ENCODE data around the gene POLD2. TPM values are rescaled to one million over a fixed set of nuclear protein-coding genes. Genes with fewer than 3 reads are reported as not detected.

Gene POLD2
- total RNA-seq, 1 donor from 2014 or later: 232 TPM

DNA sequence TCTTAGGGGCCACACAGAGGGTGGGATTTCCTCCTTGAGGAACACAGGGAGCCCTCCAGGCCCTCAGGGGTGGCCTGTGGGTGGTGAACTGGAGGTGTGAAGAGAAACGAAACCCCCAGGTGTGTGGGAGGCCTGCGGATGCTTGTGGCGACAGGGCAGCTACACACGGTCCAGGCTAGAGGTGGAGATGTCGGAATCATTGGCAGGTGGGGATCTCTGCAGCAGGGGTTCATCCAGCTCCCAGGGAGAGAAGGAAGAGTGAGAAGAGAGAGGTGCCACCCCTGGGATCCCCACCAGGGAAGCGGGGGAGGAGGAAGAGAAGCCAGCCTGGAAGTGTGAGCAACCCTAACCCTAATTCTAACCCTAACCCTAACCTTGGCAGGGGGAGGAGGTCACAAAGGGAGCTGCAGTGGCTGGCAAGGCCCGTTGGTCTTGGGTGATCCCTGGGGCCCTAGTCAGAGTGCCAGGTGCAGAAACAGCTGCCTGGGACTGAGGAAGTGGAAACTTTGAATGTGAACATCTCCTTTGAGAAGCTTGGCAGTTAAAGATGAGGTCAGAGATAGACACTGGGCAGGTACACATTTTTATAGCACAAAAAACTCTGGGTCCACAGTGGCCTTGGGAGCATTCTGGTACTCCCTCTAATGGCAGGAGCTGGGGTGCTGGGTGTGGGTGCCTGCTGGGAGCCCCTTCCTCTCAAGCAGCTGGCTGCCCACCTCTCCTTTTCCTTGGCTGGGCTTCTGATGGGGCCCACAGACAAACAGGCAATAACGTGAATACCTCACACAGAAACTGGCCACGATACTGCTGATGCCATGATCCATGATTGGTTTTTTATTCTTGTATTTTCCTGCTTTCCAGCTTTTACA lies 26.1 kb downstream of the POLD2 start:
- no peaks in the 10 kb centered on the region for H3K36me3 ChIP-seq
- no peak overlapping the region for H3K4me3 ChIP-seq
- DNase-seq (ENCODE audit: low spot score): no peak
- TF ChIP-seq EZH2 (IDR thresholded peaks at IDR 0.05) (no peak), EZH2phosphoT487 (IDR thresholded peaks at IDR 0.05) (no peak)
- TF ChIP-seq, protein P1, sequence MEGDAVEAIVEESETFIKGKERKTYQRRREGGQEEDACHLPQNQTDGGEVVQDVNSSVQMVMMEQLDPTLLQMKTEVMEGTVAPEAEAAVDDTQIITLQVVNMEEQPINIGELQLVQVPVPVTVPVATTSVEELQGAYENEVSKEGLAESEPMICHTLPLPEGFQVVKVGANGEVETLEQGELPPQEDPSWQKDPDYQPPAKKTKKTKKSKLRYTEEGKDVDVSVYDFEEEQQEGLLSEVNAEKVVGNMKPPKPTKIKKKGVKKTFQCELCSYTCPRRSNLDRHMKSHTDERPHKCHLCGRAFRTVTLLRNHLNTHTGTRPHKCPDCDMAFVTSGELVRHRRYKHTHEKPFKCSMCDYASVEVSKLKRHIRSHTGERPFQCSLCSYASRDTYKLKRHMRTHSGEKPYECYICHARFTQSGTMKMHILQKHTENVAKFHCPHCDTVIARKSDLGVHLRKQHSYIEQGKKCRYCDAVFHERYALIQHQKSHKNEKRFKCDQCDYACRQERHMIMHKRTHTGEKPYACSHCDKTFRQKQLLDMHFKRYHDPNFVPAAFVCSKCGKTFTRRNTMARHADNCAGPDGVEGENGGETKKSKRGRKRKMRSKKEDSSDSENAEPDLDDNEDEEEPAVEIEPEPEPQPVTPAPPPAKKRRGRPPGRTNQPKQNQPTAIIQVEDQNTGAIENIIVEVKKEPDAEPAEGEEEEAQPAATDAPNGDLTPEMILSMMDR (IDR thresholded peaks at IDR 0.05): no peak
- H3K27ac ChIP-seq: no peak overlapping the region
- no peaks in the 10 kb centered on the region for H3K36me3 Mint-ChIP-seq
- H2AFZ ChIP-seq (replicated peaks): no peak overlapping the region
- H3K9me3 ChIP-seq (ENCODE audit: low read depth): no peaks in the 10 kb centered on the region
- H3K4me1 Mint-ChIP-seq: peaks cover 14% of the 10 kb centered on the region
- H3K4me1 ChIP-seq: no peaks in the 10 kb centered on the region
- H3K27ac Mint-ChIP-seq: no peak overlapping the region
- no peak overlapping the region for H3K4me2 ChIP-seq
- H3F3A ChIP-seq (ENCODE audit: low read depth): no peaks in the 10 kb centered on the region
- no peaks in the 10 kb centered on the region for H3K79me2 ChIP-seq (ENCODE audit: low read depth)
- H4K20me1 ChIP-seq (ENCODE audit: low read depth): no peaks in the 10 kb centered on the region
- H3K27me3 Mint-ChIP-seq (ENCODE audit: insufficient read depth, low read depth): peaks cover 3% of the 10 kb centered on the region
- no peaks in the 10 kb centered on the region for H3K9me3 Mint-ChIP-seq
- H3K4me3 Mint-ChIP-seq: no peak overlapping the region
- H3K9ac ChIP-seq: no peak overlapping the region
- peaks cover 6% of the 10 kb centered on the region for H3K27me3 ChIP-seq

DNA sequence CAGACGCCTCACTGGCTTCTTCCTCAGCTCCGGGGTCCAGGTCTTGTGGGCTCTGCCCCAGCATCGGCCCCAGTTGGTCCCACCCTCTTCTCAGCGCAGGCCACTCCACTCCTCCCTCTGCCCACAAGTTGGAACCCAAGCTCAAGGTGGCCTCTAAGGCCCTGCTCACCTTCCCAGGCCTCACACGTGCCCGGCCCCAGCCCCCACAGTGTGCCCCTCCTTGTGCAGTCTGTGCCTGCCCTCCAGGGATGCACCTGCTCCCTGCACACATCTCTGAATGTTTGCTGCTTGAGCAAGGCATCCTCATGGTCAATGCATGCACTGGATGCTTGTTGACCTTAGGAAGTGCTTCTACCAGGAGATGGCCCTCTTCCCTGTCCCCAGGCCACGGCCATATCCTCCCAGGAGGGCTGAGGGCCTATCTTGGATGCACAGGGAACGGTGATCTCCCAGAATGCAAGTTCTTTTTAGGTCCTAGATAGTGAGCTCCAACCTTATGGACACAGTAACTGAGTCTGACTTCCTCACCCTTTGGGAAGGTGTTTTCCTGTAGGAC lies 26.9 kb downstream of the POLD2 start:
- Mint-ChIP-seq H3K9me3 (no peaks in the 10 kb centered on the region), H3K36me3 (no peaks in the 10 kb centered on the region)
- no peak for DNase-seq (ENCODE audit: low spot score)

GRCh38 chr7:44095781-44096180 lies 27.6 kb downstream of the POLD2 start:
- Histone ChIP-seq H3K4me2 (no peak overlapping the region), H3K27ac (no peak overlapping the region), H3F3A (ENCODE audit: low read depth) (no peaks in the 10 kb centered on the region), H3K9ac (no peak overlapping the region), H3K79me2 (ENCODE audit: low read depth) (no peaks in the 10 kb centered on the region), H3K27me3 (no peaks in the 10 kb centered on the region), H2AFZ (replicated peaks) (no peak overlapping the region), H4K20me1 (ENCODE audit: low read depth) (no peaks in the 10 kb centered on the region), H3K36me3 (no peaks in the 10 kb centered on the region), H3K4me3 (no peak overlapping the region), H3K9me3 (ENCODE audit: low read depth) (no peaks in the 10 kb centered on the region), H3K4me1 (no peaks in the 10 kb centered on the region)
- TF ChIP-seq EZH2phosphoT487 (IDR thresholded peaks at IDR 0.05) (no peak), EZH2 (IDR thresholded peaks at IDR 0.05) (no peak)
- TF ChIP-seq, protein P1 (IDR thresholded peaks at IDR 0.05): no peak
- Mint-ChIP-seq H3K27ac (no peak overlapping the region), H3K9me3 (no peaks in the 10 kb centered on the region), H3K27me3 (ENCODE audit: insufficient read depth, low read depth) (peaks cover 5% of the 10 kb centered on the region), H3K4me3 (no peak overlapping the region), H3K4me1 (peaks cover 12% of the 10 kb centered on the region), H3K36me3 (no peaks in the 10 kb centered on the region)
- no peak for DNase-seq (ENCODE audit: low spot score)

More for the DNA sequence above, 26.9 kb downstream of the POLD2 start:
- Histone ChIP-seq H3K4me3 (no peak overlapping the region), H3K4me2 (no peak overlapping the region), H3K9ac (no peak overlapping the region), H3K79me2 (ENCODE audit: low read depth) (no peaks in the 10 kb centered on the region), H3K4me1 (no peaks in the 10 kb centered on the region), H3K27me3 (no peaks in the 10 kb centered on the region), H3K36me3 (no peaks in the 10 kb centered on the region), H3K9me3 (ENCODE audit: low read depth) (no peaks in the 10 kb centered on the region), H4K20me1 (ENCODE audit: low read depth) (no peaks in the 10 kb centered on the region), H3F3A (ENCODE audit: low read depth) (no peaks in the 10 kb centered on the region), H2AFZ (replicated peaks) (no peak overlapping the region), H3K27ac (no peak overlapping the region)
- Mint-ChIP-seq H3K27me3 (ENCODE audit: insufficient read depth, low read depth) (peaks cover 5% of the 10 kb centered on the region), H3K4me1 (peaks cover 13% of the 10 kb centered on the region), H3K4me3 (no peak overlapping the region), H3K27ac (peak overlapping the region; percentile 17)
- TF ChIP-seq, protein P1 (IDR thresholded peaks at IDR 0.05): no peak
- TF ChIP-seq EZH2 (IDR thresholded peaks at IDR 0.05) (no peak), EZH2phosphoT487 (IDR thresholded peaks at IDR 0.05) (no peak)

Measured in neural progenitor cell (in vitro differentiated cells).